Measurements from ENCODE around the gene EML2.

DNA sequence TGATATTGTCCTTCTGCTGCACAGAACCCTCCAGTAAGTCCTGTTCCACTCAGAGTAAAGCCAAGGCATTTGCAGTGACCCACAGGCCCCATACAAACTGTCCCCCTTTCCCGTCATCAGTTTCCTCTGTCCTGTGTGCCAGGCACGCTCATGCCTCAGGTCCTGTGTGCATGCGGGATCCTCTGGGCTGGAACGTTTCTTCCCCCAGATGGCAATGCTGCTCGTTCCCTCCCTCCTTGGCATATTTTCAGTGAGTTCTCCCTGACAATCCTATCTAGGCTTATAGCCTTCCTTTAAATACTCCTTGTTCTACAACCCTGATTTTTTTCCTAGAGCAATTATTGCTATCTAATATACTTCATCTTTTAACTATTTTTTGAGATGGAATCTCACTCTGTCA is 60.3 kb downstream of the EML2 start:
- TF ChIP-seq, protein P1, sequence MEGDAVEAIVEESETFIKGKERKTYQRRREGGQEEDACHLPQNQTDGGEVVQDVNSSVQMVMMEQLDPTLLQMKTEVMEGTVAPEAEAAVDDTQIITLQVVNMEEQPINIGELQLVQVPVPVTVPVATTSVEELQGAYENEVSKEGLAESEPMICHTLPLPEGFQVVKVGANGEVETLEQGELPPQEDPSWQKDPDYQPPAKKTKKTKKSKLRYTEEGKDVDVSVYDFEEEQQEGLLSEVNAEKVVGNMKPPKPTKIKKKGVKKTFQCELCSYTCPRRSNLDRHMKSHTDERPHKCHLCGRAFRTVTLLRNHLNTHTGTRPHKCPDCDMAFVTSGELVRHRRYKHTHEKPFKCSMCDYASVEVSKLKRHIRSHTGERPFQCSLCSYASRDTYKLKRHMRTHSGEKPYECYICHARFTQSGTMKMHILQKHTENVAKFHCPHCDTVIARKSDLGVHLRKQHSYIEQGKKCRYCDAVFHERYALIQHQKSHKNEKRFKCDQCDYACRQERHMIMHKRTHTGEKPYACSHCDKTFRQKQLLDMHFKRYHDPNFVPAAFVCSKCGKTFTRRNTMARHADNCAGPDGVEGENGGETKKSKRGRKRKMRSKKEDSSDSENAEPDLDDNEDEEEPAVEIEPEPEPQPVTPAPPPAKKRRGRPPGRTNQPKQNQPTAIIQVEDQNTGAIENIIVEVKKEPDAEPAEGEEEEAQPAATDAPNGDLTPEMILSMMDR (IDR thresholded peaks at IDR 0.05; ENCODE audit: insufficient read depth, low read depth, low read length), result no peak
- TF ChIP-seq EZH2 (IDR thresholded peaks at IDR 0.05; ENCODE audit: insufficient read depth, low read length), result no peak
